Type B pancreatic cell (in vitro differentiated cells): ENCODE measurements around the gene COL19A1. TPM values are rescaled to one million over a fixed set of nuclear protein-coding genes. Genes with fewer than 3 reads are reported as not detected.

ENCODE experiments used
- DNase-seq: peaks from one replicate; pipeline ENCODE4 v3.0.0; 2021; ENCODE audit warnings: mixed read lengths; ENCODE audit not compliant: unreplicated experiment; ENCODE audit errors: extremely low spot score
- H3K27ac Mint-ChIP-seq: 2 replicates; pipeline ENCODE4 v1.8.0; 2021; ENCODE audit warnings: mild to moderate bottlenecking, mixed read lengths
- H3K27me3 Mint-ChIP-seq: 2 replicates; pipeline ENCODE4 v1.8.0; 2021; ENCODE audit warnings: mixed read lengths
- H3K36me3 Mint-ChIP-seq: 2 replicates; pipeline ENCODE4 v1.8.0; 2021; ENCODE audit warnings: mixed read lengths
- H3K4me1 Mint-ChIP-seq: one replicate; pipeline ENCODE4 v1.8.0; 2021; ENCODE audit warnings: mixed read lengths; ENCODE audit not compliant: unreplicated experiment
- H3K4me3 Mint-ChIP-seq: 2 replicates; pipeline ENCODE4 v1.8.0; 2021; ENCODE audit warnings: mild to moderate bottlenecking, mixed read lengths
- H3K9me3 Mint-ChIP-seq: 2 replicates; pipeline ENCODE4 v1.8.0; 2021; ENCODE audit warnings: mixed read lengths
- total RNA-seq: library from RNA; stranded (reverse); gene quantifications from 2 replicates; pipeline ENCODE4 v1.2.1, GENCODE V29; 2021; ENCODE audit warnings: low replicate concordance
- TF ChIP-seq, protein P1 (sequence below): fragments of 200-600 bp; sonication (generic); conservative IDR thresholded peaks from 2 replicates; pipeline ENCODE4 v1.5.0; 2021; ENCODE audit warnings: antibody characterized with exemption, mild to moderate bottlenecking

Gene COL19A1
- total RNA-seq, 1 donor from 2014 or later, result 1.6 TPM

DNA sequence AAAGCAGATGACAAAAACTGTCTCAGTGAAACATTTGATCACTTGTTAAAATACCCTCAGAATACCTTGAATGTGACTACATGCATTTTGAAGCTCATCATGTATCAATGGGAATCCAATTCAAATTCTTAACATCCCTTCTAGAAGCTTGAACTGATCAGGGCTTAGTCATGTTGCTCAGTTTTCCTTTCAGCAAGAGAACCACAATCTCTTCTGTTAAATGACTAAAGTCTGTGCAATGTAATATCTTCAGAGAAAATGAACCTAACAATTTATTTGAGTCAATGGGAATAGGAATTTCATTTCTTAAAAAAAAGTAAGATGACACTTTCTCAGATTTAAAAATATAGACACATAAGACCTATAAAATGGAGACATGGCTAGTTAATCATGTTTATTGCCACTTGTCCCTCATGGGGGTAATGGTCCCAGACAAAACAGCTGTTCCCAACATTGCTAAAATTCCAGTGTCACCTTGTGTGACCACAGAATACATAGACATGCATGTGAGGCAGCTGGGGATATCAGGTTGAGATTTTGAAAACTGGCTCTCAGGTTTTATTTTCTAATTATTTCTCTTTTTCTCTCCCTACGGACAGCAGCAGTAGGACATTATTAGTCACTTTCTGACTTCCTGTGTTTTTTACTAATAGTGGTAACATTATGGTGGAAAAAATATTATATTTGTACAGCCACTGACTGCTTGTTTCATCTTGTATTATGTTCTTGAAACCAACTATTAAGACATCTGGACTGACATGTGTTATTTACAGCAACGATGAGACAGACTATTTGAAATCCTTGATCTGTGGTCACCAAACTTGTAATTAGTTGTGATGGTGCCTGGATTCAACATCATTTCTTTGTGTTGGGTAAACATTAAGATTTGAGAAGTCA, 244.0 kb downstream of the COL19A1 start:
- no peaks in the 10 kb centered on the region for H3K36me3 Mint-ChIP-seq
- peaks cover 13% of the 10 kb centered on the region for H3K27me3 Mint-ChIP-seq
- no peak overlapping the region for H3K27ac Mint-ChIP-seq
- peaks cover 5% of the 10 kb centered on the region for H3K4me1 Mint-ChIP-seq
- DNase-seq, result no peak
- no peaks in the 10 kb centered on the region for H3K9me3 Mint-ChIP-seq
- H3K4me3 Mint-ChIP-seq, result no peak overlapping the region
- TF ChIP-seq, protein P1, sequence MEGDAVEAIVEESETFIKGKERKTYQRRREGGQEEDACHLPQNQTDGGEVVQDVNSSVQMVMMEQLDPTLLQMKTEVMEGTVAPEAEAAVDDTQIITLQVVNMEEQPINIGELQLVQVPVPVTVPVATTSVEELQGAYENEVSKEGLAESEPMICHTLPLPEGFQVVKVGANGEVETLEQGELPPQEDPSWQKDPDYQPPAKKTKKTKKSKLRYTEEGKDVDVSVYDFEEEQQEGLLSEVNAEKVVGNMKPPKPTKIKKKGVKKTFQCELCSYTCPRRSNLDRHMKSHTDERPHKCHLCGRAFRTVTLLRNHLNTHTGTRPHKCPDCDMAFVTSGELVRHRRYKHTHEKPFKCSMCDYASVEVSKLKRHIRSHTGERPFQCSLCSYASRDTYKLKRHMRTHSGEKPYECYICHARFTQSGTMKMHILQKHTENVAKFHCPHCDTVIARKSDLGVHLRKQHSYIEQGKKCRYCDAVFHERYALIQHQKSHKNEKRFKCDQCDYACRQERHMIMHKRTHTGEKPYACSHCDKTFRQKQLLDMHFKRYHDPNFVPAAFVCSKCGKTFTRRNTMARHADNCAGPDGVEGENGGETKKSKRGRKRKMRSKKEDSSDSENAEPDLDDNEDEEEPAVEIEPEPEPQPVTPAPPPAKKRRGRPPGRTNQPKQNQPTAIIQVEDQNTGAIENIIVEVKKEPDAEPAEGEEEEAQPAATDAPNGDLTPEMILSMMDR, result no peak

DNA sequence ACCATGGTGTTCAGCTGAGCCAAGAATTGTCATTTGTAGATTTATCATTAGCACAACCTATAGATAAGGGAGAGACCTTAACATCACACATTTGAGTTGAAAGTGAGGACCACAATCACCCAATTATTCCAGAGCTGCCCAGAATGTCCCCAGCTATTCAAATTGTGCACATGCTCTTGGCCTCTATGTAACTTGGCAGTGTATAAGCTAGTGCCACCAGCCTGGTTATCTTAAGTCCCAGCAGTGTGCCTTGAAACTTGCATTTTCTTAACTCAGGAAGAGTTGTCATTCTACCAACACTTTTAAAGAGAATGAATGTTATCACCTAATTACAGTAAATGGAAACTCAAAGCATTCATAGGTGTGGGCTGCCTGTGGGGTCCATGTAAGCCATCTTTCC, 245.4 kb downstream of the COL19A1 start:
- Mint-ChIP-seq H3K36me3 (no peaks in the 10 kb centered on the region), H3K27me3 (peaks cover 13% of the 10 kb centered on the region), H3K9me3 (no peaks in the 10 kb centered on the region), H3K27ac (no peak overlapping the region), H3K4me3 (no peak overlapping the region), H3K4me1 (peaks cover 5% of the 10 kb centered on the region)
- no peak for DNase-seq
- TF ChIP-seq, protein P1, result no peak

DNA sequence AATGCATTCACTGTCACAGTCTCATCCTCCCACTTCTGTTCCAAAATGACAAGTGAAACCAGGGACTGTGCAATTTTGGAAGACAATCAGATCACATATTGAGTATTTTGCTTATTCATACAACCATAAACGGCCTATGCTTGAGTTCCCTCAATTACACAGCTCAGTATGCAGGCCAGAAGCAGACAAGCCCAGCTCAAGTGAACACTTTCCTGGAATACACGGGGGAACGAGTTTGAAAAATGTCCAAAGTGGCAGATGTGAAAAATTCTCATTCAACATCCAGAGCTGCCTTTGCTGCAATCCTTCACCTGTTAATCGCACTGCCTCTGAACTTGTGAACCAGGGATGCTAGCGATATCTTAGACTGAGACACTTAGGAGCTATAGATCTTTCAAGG, 246.4 kb downstream of the COL19A1 start:
- no peaks in the 10 kb centered on the region for H3K9me3 Mint-ChIP-seq
- H3K36me3 Mint-ChIP-seq, result no peaks in the 10 kb centered on the region
- H3K4me3 Mint-ChIP-seq, result no peak overlapping the region
- no peak overlapping the region for H3K27ac Mint-ChIP-seq
- H3K4me1 Mint-ChIP-seq, result peaks cover 5% of the 10 kb centered on the region
- no peak for DNase-seq
- H3K27me3 Mint-ChIP-seq, result peaks cover 10% of the 10 kb centered on the region
- TF ChIP-seq, protein P1, result no peak

DNA sequence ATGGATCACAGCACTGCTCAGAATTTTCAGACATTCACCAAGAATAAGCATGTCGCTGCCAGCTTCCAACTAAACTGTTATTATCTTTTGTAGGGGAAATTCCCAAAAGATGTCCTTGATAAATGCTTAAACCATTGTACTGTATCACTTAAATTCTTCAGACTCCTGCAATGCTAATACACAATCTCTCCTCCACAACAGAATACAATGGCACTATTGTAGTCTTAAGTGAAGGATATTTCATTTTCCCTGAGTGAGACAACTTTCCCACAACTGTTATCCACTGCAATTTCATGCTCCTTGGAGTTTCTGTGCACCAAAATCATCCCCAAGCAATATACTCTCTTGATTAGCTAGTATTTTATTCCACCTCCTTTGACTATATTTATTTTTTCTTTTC, 246.8 kb downstream of the COL19A1 start:
- Mint-ChIP-seq H3K27me3 (peaks cover 9% of the 10 kb centered on the region), H3K36me3 (no peaks in the 10 kb centered on the region), H3K4me3 (no peak overlapping the region), H3K9me3 (no peaks in the 10 kb centered on the region), H3K27ac (no peak overlapping the region), H3K4me1 (peaks cover 2% of the 10 kb centered on the region)
- TF ChIP-seq, protein P1, result no peak
- DNase-seq, result no peak

DNA sequence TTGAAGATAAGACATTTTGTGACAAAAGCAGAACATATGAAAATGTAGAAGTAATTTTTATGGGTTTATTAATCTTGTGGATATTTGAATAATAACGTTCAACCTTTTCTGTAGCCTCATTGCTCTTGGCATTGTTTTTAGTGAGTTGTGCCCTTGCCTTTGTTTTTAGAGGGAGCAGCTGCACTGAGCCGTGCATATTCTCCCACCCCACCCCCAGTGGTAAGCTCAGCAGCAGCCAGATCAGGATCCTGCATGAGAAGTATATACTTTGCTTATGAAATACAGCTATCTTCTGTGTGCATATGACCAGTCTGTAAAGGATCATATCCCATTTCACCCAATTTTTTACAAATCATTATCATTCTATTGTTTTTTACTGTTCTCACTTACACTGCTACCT, 252.3 kb downstream of the COL19A1 start:
- no peak for DNase-seq
- Mint-ChIP-seq H3K9me3 (no peaks in the 10 kb centered on the region), H3K4me3 (no peak overlapping the region), H3K4me1 (no peaks in the 10 kb centered on the region), H3K27me3 (no peaks in the 10 kb centered on the region), H3K27ac (no peak overlapping the region), H3K36me3 (no peaks in the 10 kb centered on the region)
- TF ChIP-seq, protein P1, result no peak
